ENCODE data around the gene PLAAT4.

PLAAT4 gene

GRCh38 chr11:63590024-63590788, 53.6 kb downstream of the PLAAT4 start:
- TF ChIP-seq CTCF (conservative IDR thresholded peaks at IDR 0.05; ENCODE audit: low read length) = no peak

GRCh38 chr11:63592975-63593395, 56.4 kb downstream of the PLAAT4 start:
- no peak for DNase-seq (ENCODE audit: low read depth)
- TF ChIP-seq CTCF (conservative IDR thresholded peaks at IDR 0.05; ENCODE audit: low read length) = peak; percentile 67
- no peak overlapping the region for H3K4me3 ChIP-seq (ENCODE audit: low read length)

More at GRCh38 chr11:63590024-63590788, 53.6 kb downstream of the PLAAT4 start:
- no peak overlapping the region for H3K4me3 ChIP-seq (ENCODE audit: low read length)
- DNase-seq (ENCODE audit: low read depth) = no peak

GRCh38 chr11:63595296-63595695, 58.7 kb downstream of the PLAAT4 start:
- no peak overlapping the region for H3K4me3 ChIP-seq (ENCODE audit: low read length)
- DNase-seq (ENCODE audit: low read depth) = no peak
- no peak for TF ChIP-seq CTCF (conservative IDR thresholded peaks at IDR 0.05; ENCODE audit: low read length)

Data from AG10803 (cell line).